ENCODE results near the gene HBE1. TPM values are rescaled to one million over a fixed set of nuclear protein-coding genes. Genes with fewer than 3 reads are reported as not detected.

HBE1 gene
- total RNA-seq, 1 experiment from 2014 or later, result 1.2 TPM

DNA sequence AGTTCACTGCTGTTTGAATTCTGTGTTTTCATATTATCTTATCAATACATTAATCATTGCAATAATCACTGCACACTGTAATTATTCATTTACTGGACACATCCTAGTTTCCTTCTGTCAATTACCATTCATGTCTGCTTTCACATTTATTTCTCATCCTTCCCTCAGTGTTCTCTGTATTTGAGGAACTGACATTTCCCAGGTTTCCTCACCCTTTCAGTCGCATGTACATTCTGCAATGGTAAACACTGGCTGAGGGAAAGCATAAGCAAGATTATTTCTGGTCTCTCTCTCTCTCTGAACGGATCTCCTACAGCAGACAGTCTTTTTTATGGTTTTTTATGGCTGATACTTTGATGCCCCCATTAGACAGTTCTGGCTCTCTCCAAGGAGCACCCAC is 31.3 kb downstream of the HBE1 start:
- DNase-seq (ENCODE audit: extremely low read depth, low read depth), result no peak

DNA sequence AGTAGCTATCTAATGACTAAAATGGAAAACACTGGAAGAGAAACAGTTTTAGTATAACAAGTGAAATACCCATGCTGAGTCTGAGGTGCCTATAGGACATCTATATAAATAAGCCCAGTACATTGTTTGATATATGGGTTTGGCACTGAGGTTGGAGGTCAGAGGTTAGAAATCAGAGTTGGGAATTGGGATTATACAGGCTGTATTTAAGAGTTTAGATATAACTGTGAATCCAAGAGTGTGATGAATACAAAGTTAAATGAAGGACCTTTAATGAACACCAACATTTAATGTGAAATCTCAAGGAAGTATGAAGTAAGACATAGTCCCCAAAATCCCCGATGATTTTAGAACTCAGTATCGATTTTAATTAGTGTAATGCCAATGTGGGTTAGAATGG is 32.3 kb downstream of the HBE1 start:
- DNase-seq (ENCODE audit: extremely low read depth, low read depth), result no peak

- DNase-seq (ENCODE audit: extremely low read depth, low read depth), result no peak
Measured at GRCh38 chr11:5235364-5236095, 34.2 kb downstream of the HBE1 start.

- no peak for DNase-seq (ENCODE audit: extremely low read depth, low read depth)
Measured at GRCh38 chr11:5234381-5234834, 35.3 kb downstream of the HBE1 start, which contains the start of gene HBD. HBD (minus strand) TSS chr11:5234483; CDS start chr11:5234433, 50 bp downstream.

- no peak for DNase-seq (ENCODE audit: extremely low read depth, low read depth)
Measured at GRCh38 chr11:5233307-5233706, 36.4 kb downstream of the HBE1 start.

DNA sequence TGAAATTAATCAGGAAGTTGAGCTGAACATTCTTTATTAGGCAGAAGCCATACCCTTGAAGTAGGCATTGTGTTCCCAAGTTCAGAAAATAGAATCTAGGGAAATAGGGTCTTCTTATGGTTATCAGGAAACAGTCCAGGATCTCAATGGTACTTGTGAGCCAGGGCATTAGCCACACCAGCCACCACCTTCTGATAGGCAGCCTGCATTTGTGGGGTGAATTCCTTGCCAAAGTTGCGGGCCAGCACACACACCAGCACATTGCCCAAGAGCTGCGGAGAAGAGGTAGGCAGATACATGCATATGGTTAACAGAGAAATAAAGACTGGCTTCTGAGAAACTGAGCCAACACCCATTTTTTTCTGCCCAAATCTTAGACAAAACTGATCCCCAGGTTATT is 36.9 kb downstream of the HBE1 start:
- DNase-seq (ENCODE audit: extremely low read depth, low read depth), result no peak

DNA sequence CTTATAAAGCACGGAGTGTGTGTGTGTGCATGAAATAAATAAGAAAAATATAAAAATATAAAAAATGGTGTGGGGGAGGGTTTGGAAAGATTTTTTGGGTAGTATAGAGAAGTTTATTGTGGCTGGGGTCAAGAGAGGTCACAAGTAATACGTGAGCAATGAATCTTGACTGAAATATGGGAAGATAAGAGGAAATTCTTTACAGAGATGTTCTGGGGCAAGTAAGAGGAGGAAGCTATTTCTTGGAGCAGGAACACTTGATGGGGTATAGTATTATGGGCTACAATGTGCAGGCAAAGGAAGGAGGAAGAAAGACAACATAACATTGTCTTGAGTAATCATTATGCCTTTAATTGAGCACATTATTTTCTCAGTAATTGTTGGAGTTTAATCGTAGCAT is 37.6 kb downstream of the HBE1 start:
- DNase-seq (ENCODE audit: extremely low read depth, low read depth), result no peak

- DNase-seq (ENCODE audit: extremely low read depth, low read depth), result no peak
Measured at GRCh38 chr11:5231111-5231510, 38.6 kb downstream of the HBE1 start.

- DNase-seq (ENCODE audit: extremely low read depth, low read depth), result no peak
Measured at GRCh38 chr11:5230266-5230665, 39.5 kb downstream of the HBE1 start.

- no peak for DNase-seq (ENCODE audit: extremely low read depth, low read depth)
Measured at GRCh38 chr11:5229796-5230195, 39.9 kb downstream of the HBE1 start.

DNA sequence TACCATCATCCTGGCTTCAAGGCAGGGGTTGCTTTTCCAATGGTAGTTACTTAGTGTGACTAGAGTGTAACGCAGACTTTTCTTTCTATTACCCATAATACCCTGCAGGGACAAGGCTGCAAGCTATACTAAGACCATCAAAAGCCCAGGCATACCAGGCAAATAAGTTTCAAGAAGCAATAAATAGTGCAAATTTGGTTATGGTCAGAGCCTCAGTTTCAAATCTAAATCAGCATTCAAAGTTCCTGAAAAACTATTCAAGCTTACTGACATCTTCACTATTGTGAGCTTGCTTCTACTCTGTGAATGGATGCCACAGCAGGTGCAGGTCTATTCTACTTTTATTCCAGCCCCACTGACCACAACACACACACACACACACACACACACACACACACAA is 40.4 kb downstream of the HBE1 start:
- DNase-seq (ENCODE audit: extremely low read depth, low read depth), result no peak

DNA sequence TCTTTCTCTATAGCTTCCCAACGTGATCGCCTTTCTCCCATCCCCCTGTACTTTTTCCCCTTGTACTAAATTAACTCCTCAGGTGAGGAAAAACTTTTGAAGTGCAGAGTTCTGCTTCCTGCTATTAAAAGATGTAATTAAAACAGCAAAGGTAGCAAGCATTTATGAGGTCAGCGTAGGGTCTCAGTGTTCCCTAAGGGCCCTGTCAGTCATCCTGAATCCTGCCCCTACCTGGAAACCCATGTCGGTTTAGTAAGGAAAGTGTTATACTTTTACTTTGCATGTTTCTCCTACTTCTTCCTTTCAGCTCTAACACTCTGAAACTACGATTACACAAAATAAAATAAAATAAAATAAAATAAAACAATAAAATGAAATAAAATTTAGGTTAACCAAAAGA is 41.6 kb downstream of the HBE1 start:
- no peak for DNase-seq (ENCODE audit: extremely low read depth, low read depth)

GRCh38 chr11:5227681-5228080 is 42.1 kb downstream of the HBE1 start:
- no peak for DNase-seq (ENCODE audit: extremely low read depth, low read depth)

DNA sequence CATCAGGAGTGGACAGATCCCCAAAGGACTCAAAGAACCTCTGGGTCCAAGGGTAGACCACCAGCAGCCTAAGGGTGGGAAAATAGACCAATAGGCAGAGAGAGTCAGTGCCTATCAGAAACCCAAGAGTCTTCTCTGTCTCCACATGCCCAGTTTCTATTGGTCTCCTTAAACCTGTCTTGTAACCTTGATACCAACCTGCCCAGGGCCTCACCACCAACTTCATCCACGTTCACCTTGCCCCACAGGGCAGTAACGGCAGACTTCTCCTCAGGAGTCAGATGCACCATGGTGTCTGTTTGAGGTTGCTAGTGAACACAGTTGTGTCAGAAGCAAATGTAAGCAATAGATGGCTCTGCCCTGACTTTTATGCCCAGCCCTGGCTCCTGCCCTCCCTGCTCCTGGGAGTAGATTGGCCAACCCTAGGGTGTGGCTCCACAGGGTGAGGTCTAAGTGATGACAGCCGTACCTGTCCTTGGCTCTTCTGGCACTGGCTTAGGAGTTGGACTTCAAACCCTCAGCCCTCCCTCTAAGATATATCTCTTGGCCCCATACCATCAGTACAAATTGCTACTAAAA is 42.9 kb downstream of the HBE1 start, which contains the start of gene HBB:
Gene HBB, minus strand, starts transcription at position 340 of the 579 bp plus-strand sequence. Its CDS starts 50 bp downstream, at position 290.
- no peak for DNase-seq (ENCODE audit: extremely low read depth, low read depth)

- no peak for DNase-seq (ENCODE audit: extremely low read depth, low read depth)
Measured at GRCh38 chr11:5225480-5225871, 44.3 kb downstream of the HBE1 start.

GRCh38 chr11:5224538-5225479 is 44.9 kb downstream of the HBE1 start:
- DNase-seq (ENCODE audit: extremely low read depth, low read depth), result no peak

GRCh38 chr11:5223686-5224085 is 46.1 kb downstream of the HBE1 start:
- DNase-seq (ENCODE audit: extremely low read depth, low read depth), result no peak

DNA sequence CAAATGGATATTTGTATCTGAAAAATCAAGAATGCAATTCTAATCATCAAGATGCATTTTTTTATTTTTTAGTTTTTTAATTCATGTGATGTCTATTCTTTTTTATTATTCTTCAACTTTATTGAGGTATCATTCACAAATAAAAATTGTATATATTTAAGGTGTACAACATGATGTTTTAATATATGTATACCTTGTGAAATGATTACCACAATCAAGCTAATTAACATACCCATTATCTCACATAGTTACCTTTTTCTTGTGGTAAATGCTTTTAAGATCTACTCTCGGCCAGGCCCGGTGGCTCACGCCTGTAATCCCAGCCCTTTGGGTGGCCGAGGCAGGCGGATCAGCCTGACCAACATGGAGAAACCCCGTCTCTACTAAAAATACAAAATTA is 46.6 kb downstream of the HBE1 start:
- no peak for DNase-seq (ENCODE audit: extremely low read depth, low read depth)

Measured in NCI-H460 (cell line).